ENCODE measurements around the gene MED25. TPM values are rescaled to one million over a fixed set of nuclear protein-coding genes. Genes with fewer than 3 reads are reported as not detected.

The MED25 gene
- total and polyA plus RNA-seq, 2 of the 8 experiments (the other 6 are each of a cell fraction or from before 2014, with no cell fraction given), result 21.6 to 71.4 TPM

- Histone ChIP-seq H2AK5ac (ENCODE audit: low read depth, low read length) (no peak overlapping the region), H3K4me2 (ENCODE audit: insufficient read depth in 1 of 2, low read depth in 2 of 2, low read length in 2 of 2) (no peak overlapping the region), H2BK5ac (ENCODE audit: low read depth, low read length) (no peak overlapping the region), H3K27ac (ENCODE audit: low read depth, low read length) (no peak overlapping the region), H3K18ac (ENCODE audit: extremely low read depth, low read length) (no peak overlapping the region), H3K9ac (replicated peaks in 1 of 4; ENCODE audit: extremely low read depth in 1 of 4, low read depth in 3 of 4, low read length in 3 of 4) (no peak overlapping the region), H3K56ac (replicated peaks; ENCODE audit: insufficient read length, low read depth, low read length) (no peak overlapping the region), H2BK120ac (replicated peaks; ENCODE audit: low read depth, low read length) (no peak overlapping the region), H3K9me3 (ENCODE audit: insufficient read depth in 2 of 2, low read depth in 1 of 2, low read length in 1 of 2) (no peaks in the 10 kb centered on the region), H3K36me3 (ENCODE audit: control insufficient read depth in 2 of 4, insufficient read depth in 4 of 4, low read length in 3 of 4) (peaks cover 3 to 42% (median 23%) of the 10 kb centered on the region in 4 experiments; a peak in 7 of 8 replicates), H3K23ac (ENCODE audit: insufficient read length) (no peak overlapping the region), H3K79me2 (ENCODE audit: control insufficient read depth in 1 of 2, insufficient read depth in 2 of 2, low read length in 2 of 2) (no peaks in the 10 kb centered on the region; a peak in 1 of 4 replicates), H4K5ac (ENCODE audit: insufficient read length, low read depth, low read length) (no peak overlapping the region), H2BK15ac (ENCODE audit: low read length) (no peak overlapping the region), H2BK20ac (ENCODE audit: low read length) (no peak overlapping the region), H4K8ac (ENCODE audit: extremely low read depth, insufficient read depth, low read length) (no peak overlapping the region), H2AFZ (ENCODE audit: low read length) (no peak overlapping the region), H3K79me1 (ENCODE audit: low read depth, low read length) (peaks cover 3% of the 10 kb centered on the region), H3K4me1 (replicated peaks in 1 of 4; ENCODE audit: control insufficient read depth in 3 of 4, insufficient read depth in 4 of 4, low read length in 3 of 4) (no peaks in the 10 kb centered on the region), H4K20me1 (replicated peaks in 1 of 2; ENCODE audit: control insufficient read depth in 1 of 2, insufficient read depth in 2 of 2, low read length in 2 of 2) (peaks cover 4 to 16% of the 10 kb centered on the region in 2 experiments), H2BK12ac (ENCODE audit: low read depth, low read length) (no peak overlapping the region), H3K27me3 (replicated peaks in 1 of 4; ENCODE audit: control insufficient read depth in 3 of 4, extremely low read depth in 1 of 4, insufficient read depth in 3 of 4, low read length in 3 of 4) (no peaks in the 10 kb centered on the region), H4K91ac (replicated peaks; ENCODE audit: insufficient read length, low read length) (no peak overlapping the region), H3K4me3 (ENCODE audit: extremely low read depth in 1 of 4, insufficient read depth in 2 of 4, low read depth in 3 of 4, low read length in 4 of 4) (no peak overlapping the region), H3K4ac (replicated peaks; ENCODE audit: insufficient read length, low read depth, low read length) (no peak overlapping the region), H3K14ac (ENCODE audit: insufficient read length) (no peak overlapping the region), H3K23me2 (ENCODE audit: low read depth, low read length) (no peaks in the 10 kb centered on the region)
- FAIRE-seq, result no peak
- WGBS, 2 experiments (ENCODE audit: extremely low coverage in 1 of 2, insufficient coverage in 1 of 2, insufficient read length in 1 of 2, insufficient replicate concordance in 2 of 2, low coverage in 1 of 2, low lambda C conversion rate in 2 of 2, missing lambda C conversion rate in 1 of 2), result 97% methylated on average over 15 of the region's 26 CpGs; no CpG with 5 or more reads in 1 of the 2 experiments
- ChIA-PET CTCF (ENCODE audit: partially characterized antibody) (interaction anchor here (0.9 to 1.1 kb wide), 3 partner anchors 12 to 108 kb away, joined by 3 read pairs; no protein-coding TSS in a partner anchor), POLR2A (ENCODE audit: partially characterized antibody) (no interaction called here)
- DNase-seq (ENCODE audit: low read depth in 1 of 2, low spot score in 2 of 2), result no peak
- no peak for TF ChIP-seq ASH2L (IDR thresholded peaks at IDR 0.05; ENCODE audit: low read length)
- no peak for TF ChIP-seq BACH1 (IDR thresholded peaks at IDR 0.05; ENCODE audit: low read length)
- no peak for TF ChIP-seq YY1 (IDR thresholded peaks at IDR 0.05; ENCODE audit: low read depth, low read length)
- TF ChIP-seq HDAC6 (IDR thresholded peaks at IDR 0.05; ENCODE audit: low read depth, low read length), result no peak
These were observed 26.2 kb upstream of the MED25 start for GRCh38 chr19:49791776-49792445.
